Epithelial cell of esophagus (primary cell): ENCODE results near the gene CSMD2.
"Not testable (repeated sequence)": the region's sequence is repeated elsewhere in the genome, so short reads cannot be mapped to it uniquely, and the experiment has no call there.

Experiments
- DNase-seq: peaks from one replicate; pipeline ENCODE4 v3.0.0; 2010; ENCODE audit warnings: low read depth
- H3K4me3 ChIP-seq: 2 replicates; pipeline ENCODE4 v1.5.1; 2011; ENCODE audit warnings: mild to moderate bottlenecking, low read length, control low read depth
- TF ChIP-seq, protein P1 (sequence below): IDR thresholded peaks from 2 replicates; pipeline ENCODE4 v1.5.1; 2011; ENCODE audit warnings: low read depth, mild to moderate bottlenecking, low read length, control low read depth, inconsistent platforms; ENCODE audit not compliant: insufficient read depth; ENCODE audit errors: missing control alignments

Gene CSMD2

DNA sequence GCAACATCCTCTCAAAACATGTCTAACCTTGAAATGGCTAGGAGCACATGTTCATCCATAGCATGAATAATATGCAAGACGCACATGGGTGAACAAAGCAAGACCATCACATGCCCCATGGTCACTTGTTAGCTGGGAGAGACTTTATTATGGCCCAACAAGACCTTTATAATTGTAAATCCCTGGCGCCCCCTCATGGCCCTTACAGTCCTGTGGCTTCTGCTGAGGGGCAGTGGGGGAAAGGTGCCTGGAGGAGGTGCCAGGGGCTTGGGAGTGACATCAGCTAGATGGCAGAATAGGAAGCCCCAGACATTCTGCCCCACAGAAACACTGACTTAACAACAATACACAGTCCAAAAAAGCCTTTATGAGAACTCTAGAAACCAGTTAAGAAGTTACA, 51.7 kb downstream of the CSMD2 start:
- H3K4me3 ChIP-seq, result no peak overlapping the region
- no peak for DNase-seq
- TF ChIP-seq, protein P1, sequence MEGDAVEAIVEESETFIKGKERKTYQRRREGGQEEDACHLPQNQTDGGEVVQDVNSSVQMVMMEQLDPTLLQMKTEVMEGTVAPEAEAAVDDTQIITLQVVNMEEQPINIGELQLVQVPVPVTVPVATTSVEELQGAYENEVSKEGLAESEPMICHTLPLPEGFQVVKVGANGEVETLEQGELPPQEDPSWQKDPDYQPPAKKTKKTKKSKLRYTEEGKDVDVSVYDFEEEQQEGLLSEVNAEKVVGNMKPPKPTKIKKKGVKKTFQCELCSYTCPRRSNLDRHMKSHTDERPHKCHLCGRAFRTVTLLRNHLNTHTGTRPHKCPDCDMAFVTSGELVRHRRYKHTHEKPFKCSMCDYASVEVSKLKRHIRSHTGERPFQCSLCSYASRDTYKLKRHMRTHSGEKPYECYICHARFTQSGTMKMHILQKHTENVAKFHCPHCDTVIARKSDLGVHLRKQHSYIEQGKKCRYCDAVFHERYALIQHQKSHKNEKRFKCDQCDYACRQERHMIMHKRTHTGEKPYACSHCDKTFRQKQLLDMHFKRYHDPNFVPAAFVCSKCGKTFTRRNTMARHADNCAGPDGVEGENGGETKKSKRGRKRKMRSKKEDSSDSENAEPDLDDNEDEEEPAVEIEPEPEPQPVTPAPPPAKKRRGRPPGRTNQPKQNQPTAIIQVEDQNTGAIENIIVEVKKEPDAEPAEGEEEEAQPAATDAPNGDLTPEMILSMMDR, result no peak

- TF ChIP-seq, protein P1, result no peak
- no peak for DNase-seq
- no peak overlapping the region for H3K4me3 ChIP-seq
These were observed 56.3 kb downstream of the CSMD2 start for GRCh38 chr1:34108711-34109110.

GRCh38 chr1:34108269-34108668, 56.8 kb downstream of the CSMD2 start:
- no peak overlapping the region for H3K4me3 ChIP-seq
- TF ChIP-seq, protein P1, result no peak
- no peak for DNase-seq

DNA sequence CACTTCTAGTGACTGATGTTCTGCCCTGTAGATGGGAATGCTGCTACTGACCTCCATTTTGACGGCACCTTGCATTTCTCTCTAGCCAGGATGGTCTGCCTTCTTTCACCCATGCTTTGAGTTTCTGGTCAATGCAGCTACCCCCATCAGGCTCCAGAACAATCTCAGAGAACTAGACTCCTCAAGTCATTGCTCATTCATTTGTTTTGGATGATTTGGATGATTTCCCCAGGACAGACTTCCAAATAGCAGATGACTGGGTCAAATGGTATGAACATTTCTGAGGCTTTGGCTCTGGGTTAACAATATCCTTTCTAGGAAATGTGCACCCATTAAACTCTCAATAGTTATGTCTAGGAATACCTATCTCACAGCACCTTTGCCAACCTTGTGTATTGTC, 63.9 kb downstream of the CSMD2 start:
- no peak for DNase-seq
- H3K4me3 ChIP-seq, result no peak overlapping the region
- TF ChIP-seq, protein P1, result no peak

DNA sequence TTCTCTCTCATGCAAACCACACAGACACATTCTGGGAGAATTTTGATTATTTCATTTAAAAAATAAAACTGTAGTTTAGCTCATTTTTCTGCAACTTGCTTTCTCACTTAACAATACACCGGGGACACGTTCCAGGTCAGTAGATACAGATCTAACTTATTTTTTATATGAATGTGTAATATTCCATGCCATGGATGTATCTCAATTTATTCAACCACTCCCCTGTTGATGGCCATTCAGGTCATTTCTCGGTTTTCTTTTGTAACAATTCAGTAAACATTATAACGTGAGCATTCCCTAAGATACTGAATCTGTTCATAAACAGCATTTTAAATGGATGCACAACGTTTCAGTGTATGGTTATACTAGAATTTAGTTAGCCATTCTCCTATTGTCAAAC, 64.7 kb downstream of the CSMD2 start:
- H3K4me3 ChIP-seq, result no peak overlapping the region
- TF ChIP-seq, protein P1, result no peak
- DNase-seq, result no peak

- H3K4me3 ChIP-seq, DNase-seq: not testable (repeated sequence)
These were observed 72.6 kb downstream of the CSMD2 start for GRCh38 chr1:34092399-34092798.

DNA sequence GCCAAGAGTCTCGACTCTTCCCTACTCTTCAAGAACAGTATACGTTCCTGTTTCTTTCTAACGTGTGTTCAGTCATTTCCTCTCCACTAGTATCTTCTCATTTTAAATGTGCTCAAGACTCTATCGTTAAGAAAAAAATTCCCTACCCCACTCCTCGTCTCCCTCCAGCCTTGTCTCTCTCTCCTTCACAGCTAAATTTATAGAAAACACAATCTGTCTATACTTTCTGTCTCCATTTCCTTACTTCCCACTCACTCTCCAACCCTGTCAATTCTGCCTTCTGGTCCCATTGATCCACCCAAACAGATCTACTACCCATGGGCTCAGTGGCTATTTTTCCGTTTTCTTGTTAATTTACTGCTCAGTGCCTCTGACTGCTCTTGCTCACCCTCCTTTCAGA, 75.3 kb downstream of the CSMD2 start:
- TF ChIP-seq, protein P1, result no peak
- H3K4me3 ChIP-seq, result no peak overlapping the region
- DNase-seq, result no peak

DNA sequence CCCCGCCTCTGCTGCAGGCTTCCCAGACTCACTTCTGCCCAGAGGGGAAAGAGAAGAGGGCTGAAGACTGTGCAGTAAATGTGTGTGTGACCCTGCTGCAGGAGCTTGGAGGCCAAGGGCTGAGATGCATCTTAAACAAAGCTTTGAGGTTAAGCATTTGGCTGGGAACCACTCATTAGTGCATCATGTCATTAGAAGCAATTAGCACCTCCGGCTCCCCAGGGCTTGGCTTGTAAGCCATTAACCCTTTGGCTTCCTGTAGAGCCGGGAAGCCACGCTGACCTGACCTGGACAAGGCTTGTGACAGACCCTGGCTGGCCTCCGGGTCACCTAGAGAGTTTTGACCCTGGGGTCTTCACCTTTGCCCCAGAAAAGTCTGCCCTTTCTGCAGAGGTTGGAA, 77.0 kb downstream of the CSMD2 start:
- H3K4me3 ChIP-seq, result no peak overlapping the region
- no peak for DNase-seq
- TF ChIP-seq, protein P1, result no peak
